H1 (cell line): ENCODE data around the gene TUBE1. TPM values are rescaled to one million over a fixed set of nuclear protein-coding genes. Genes with fewer than 3 reads are reported as not detected.

Source experiments
- CTCF ChIA-PET: fragments of 300-600 bp; sonication (Branson Sonifier 250); formaldehyde crosslinking; loops from one replicate; lab custom pipeline; 2021; ENCODE audit not compliant: partially characterized antibody; lab: Charles Lee
- POLR2A ChIA-PET: fragments of 300-600 bp; sonication (Branson Sonifier 250); formaldehyde crosslinking; loops from one replicate; lab custom pipeline; 2021; ENCODE audit warnings: inconsistent platforms; ENCODE audit not compliant: partially characterized antibody; lab: Charles Lee
- DNase-seq, 2 experiments: peaks; one replicate each; pipeline versions ENCODE4 v3.0.0 to v3.0.0-alpha.2; 2010 to 2022; ENCODE audit warnings: low spot score in 2 of 2, low read depth in 1 of 2, mixed read lengths in 1 of 2
- FAIRE-seq: peaks from 2 replicates; lab custom pipeline; 2011; peaks lifted over from hg19 to GRCh38; lab: Jason Lieb, UNC
- H2AFZ ChIP-seq: 2 replicates; pipeline ENCODE4 v1.8.1; 2012; ENCODE audit warnings: low read length, inconsistent platforms
- H2AK5ac ChIP-seq: 2 replicates; pipeline ENCODE4 v1.6.1; 2013; ENCODE audit warnings: low read depth, low read length
- H2BK120ac ChIP-seq: replicated peaks from 2 replicates; pipeline ENCODE3; 2013; ENCODE audit warnings: low read depth, low read length, inconsistent platforms
- H2BK12ac ChIP-seq: 2 replicates; pipeline ENCODE4 v1.6.1; 2013; ENCODE audit warnings: low read depth, low read length
- H2BK15ac ChIP-seq: 2 replicates; pipeline ENCODE4 v1.6.1; 2013; ENCODE audit warnings: low read length
- H2BK20ac ChIP-seq: 2 replicates; pipeline ENCODE4 v1.6.1; 2013; ENCODE audit warnings: low read length
- H2BK5ac ChIP-seq: 2 replicates; pipeline ENCODE4 v1.6.1; 2013; ENCODE audit warnings: low read depth, low read length
- H3K14ac ChIP-seq: 2 replicates; pipeline ENCODE4 v1.6.1; 2013; ENCODE audit warnings: inconsistent platforms; ENCODE audit not compliant: insufficient read length
- H3K18ac ChIP-seq: 2 replicates; pipeline ENCODE4 v1.6.1; 2013; ENCODE audit warnings: low read length; ENCODE audit errors: extremely low read depth
- H3K23ac ChIP-seq: 2 replicates; pipeline ENCODE4 v1.6.1; 2013; ENCODE audit warnings: inconsistent platforms; ENCODE audit not compliant: insufficient read length
- H3K23me2 ChIP-seq: 2 replicates; pipeline ENCODE4 v1.6.1; 2013; ENCODE audit warnings: low read depth, low read length
- H3K27ac ChIP-seq: 2 replicates; pipeline ENCODE4 v1.6.1; 2011; ENCODE audit warnings: low read depth, low read length, inconsistent platforms
- H3K27me3 ChIP-seq, 4 experiments: replicated peaks in 1 of 4; 1 replicate in 1 of 4; 2 replicates in 3 of 4; pipeline versions ENCODE4 v1.6.1 to v1.8.1; 2011 to 2013; ENCODE audit warnings: low read length in 3 of 4, mild to moderate bottlenecking in 3 of 4, inconsistent platforms in 2 of 4, mixed read lengths in 2 of 4, moderate library complexity in 1 of 4; ENCODE audit not compliant: control insufficient read depth in 3 of 4, insufficient read depth in 3 of 4; ENCODE audit errors: extremely low read depth in 1 of 4
- H3K36me3 ChIP-seq, 4 experiments: 2 replicates each; pipeline versions ENCODE4 v1.6.1 to v1.8.1; 2011 to 2013; ENCODE audit warnings: mild to moderate bottlenecking in 4 of 4, low read length in 3 of 4, moderate library complexity in 2 of 4, control low read depth in 1 of 4, inconsistent platforms in 1 of 4; ENCODE audit not compliant: insufficient read depth in 4 of 4, control insufficient read depth in 2 of 4
- H3K4ac ChIP-seq: replicated peaks from 2 replicates; pipeline ENCODE3; 2013; ENCODE audit warnings: low read length, low read depth, mixed read lengths, inconsistent platforms; ENCODE audit not compliant: insufficient read length
- H3K4me1 ChIP-seq, 4 experiments: replicated peaks in 1 of 4; 1 replicate in 1 of 4; 2 replicates in 3 of 4; pipeline versions ENCODE4 v1.6.1 to v1.8.1; 2011 to 2013; ENCODE audit warnings: low read length in 3 of 4, inconsistent platforms in 2 of 4, mixed read lengths in 1 of 4; ENCODE audit not compliant: insufficient read depth in 4 of 4, control insufficient read depth in 3 of 4
- H3K4me2 ChIP-seq, 2 experiments: 2 replicates each; pipeline versions ENCODE4 v1.6.1 to v1.8.1; 2011 to 2013; ENCODE audit warnings: low read depth in 2 of 2, low read length in 2 of 2, control low read depth in 1 of 2, inconsistent platforms in 1 of 2, mild to moderate bottlenecking in 1 of 2; ENCODE audit not compliant: insufficient read depth in 1 of 2
- H3K4me3 ChIP-seq, 4 experiments: fragments of 200-600, 300-600 bp in 1 of 4; sonication (generic), shearing (Covaris generic), sonication (Bioruptor Twin) in 1 of 4; 2 replicates each; pipeline versions ENCODE4 v1.5.1 to v1.8.1; 2011 to 2016; ENCODE audit warnings: low read length in 4 of 4, low read depth in 3 of 4, control low read depth in 2 of 4, inconsistent platforms in 2 of 4, mild to moderate bottlenecking in 2 of 4, mixed read lengths in 1 of 4, moderate library complexity in 1 of 4; ENCODE audit not compliant: insufficient read depth in 2 of 4; ENCODE audit errors: extremely low read depth in 1 of 4
- H3K56ac ChIP-seq: replicated peaks from 2 replicates; pipeline ENCODE3; 2013; ENCODE audit warnings: low read depth, mild to moderate bottlenecking, mixed read lengths, low read length, inconsistent platforms; ENCODE audit not compliant: insufficient read length
- H3K79me1 ChIP-seq: 2 replicates; pipeline ENCODE4 v1.6.1; 2013; ENCODE audit warnings: low read depth, low read length, control low read depth
- H3K79me2 ChIP-seq, 2 experiments: 2 replicates each; pipeline versions ENCODE4 v1.6.1 to v1.8.1; 2012 to 2013; ENCODE audit warnings: low read length in 2 of 2, mild to moderate bottlenecking in 2 of 2, inconsistent platforms in 1 of 2; ENCODE audit not compliant: insufficient read depth in 2 of 2, control insufficient read depth in 1 of 2
- H3K9ac ChIP-seq, 4 experiments: replicated peaks in 1 of 4; 1 replicate in 1 of 4; 2 replicates in 3 of 4; pipeline versions ENCODE4 v1.6.1 to v1.8.1; 2011 to 2013; ENCODE audit warnings: low read depth in 3 of 4, low read length in 3 of 4, control low read depth in 2 of 4, mild to moderate bottlenecking in 2 of 4, moderate library complexity in 2 of 4, inconsistent platforms in 1 of 4; ENCODE audit errors: extremely low read depth in 1 of 4
- H3K9me3 ChIP-seq, 2 experiments: 2 replicates each; pipeline versions ENCODE4 v1.6.1 to v1.8.1; 2012 to 2013; ENCODE audit warnings: mild to moderate bottlenecking in 2 of 2, moderate library complexity in 2 of 2, control low read depth in 1 of 2, inconsistent platforms in 1 of 2, low read depth in 1 of 2, low read length in 1 of 2, mixed read lengths in 1 of 2; ENCODE audit not compliant: insufficient read depth in 2 of 2
- H4K20me1 ChIP-seq, 2 experiments: replicated peaks in 1 of 2; 2 replicates each; pipeline versions ENCODE3 to v1.8.1; 2011 to 2013; ENCODE audit warnings: inconsistent platforms in 2 of 2, low read length in 2 of 2, mild to moderate bottlenecking in 1 of 2; ENCODE audit not compliant: insufficient read depth in 2 of 2, control insufficient read depth in 1 of 2
- H4K5ac ChIP-seq: 2 replicates; pipeline ENCODE4 v1.6.1; 2013; ENCODE audit warnings: low read length, low read depth, mixed read lengths, inconsistent platforms; ENCODE audit not compliant: insufficient read length
- H4K8ac ChIP-seq: 2 replicates; pipeline ENCODE4 v1.8.0; 2013; ENCODE audit warnings: mild to moderate bottlenecking, moderate library complexity, low read length, inconsistent platforms; ENCODE audit not compliant: insufficient read depth; ENCODE audit errors: extremely low read depth
- H4K91ac ChIP-seq: replicated peaks from 2 replicates; pipeline ENCODE3; 2013; ENCODE audit warnings: low read length, mixed read lengths, inconsistent platforms; ENCODE audit not compliant: insufficient read length
- WGBS, 2 experiments: shearing (Covaris generic) in 1 of 2; methylation state at CpG; one replicate each; pipeline versions ENCODE4 v1.1.6 to v1.1.7; 2013 to 2015; ENCODE audit warnings: low lambda C conversion rate in 2 of 2, mixed read lengths in 2 of 2, inconsistent platforms in 1 of 2, low coverage in 1 of 2, missing lambda C conversion rate in 1 of 2; ENCODE audit not compliant: insufficient replicate concordance in 2 of 2, insufficient coverage in 1 of 2, insufficient read length in 1 of 2; ENCODE audit errors: extremely low coverage in 1 of 2, missing lambda C conversion rate in 1 of 2; 5-methylcytosine and 5-hydroxymethylcytosine counted together
- polyA plus RNA-seq, 7 experiments: library from polyadenylated mRNA; depleted of rRNA in 3 of 7; stranded (reverse) in 5 of 7; unstranded in 2 of 7; fragments of >200 nt in 5 of 7; fragments of 200-250 nt in 2 of 7; gene quantifications; 1 replicate in 5 of 7; 2 replicates in 1 of 7; 4 replicates in 1 of 7; pipeline versions ENCODE4 v1.2.1 to v1.2.3, GENCODE V29; 2011 to 2013; ENCODE audit warnings: missing spikeins in 2 of 7, mixed read lengths in 2 of 7
- total RNA-seq: library from RNA; stranded (reverse); fragmentation: NEBNext Ultra II Directional; extraction: Animal tissue kit (Norgen Biotek cat#: 25700); gene quantifications from 2 replicates; pipeline ENCODE4 v1.2.1, GENCODE V29; 2021

Gene TUBE1
- total and polyA plus RNA-seq, 2 of the 8 experiments (the other 6 are each of a cell fraction or from before 2014, with no cell fraction given): 8.0 to 15.9 TPM

DNA sequence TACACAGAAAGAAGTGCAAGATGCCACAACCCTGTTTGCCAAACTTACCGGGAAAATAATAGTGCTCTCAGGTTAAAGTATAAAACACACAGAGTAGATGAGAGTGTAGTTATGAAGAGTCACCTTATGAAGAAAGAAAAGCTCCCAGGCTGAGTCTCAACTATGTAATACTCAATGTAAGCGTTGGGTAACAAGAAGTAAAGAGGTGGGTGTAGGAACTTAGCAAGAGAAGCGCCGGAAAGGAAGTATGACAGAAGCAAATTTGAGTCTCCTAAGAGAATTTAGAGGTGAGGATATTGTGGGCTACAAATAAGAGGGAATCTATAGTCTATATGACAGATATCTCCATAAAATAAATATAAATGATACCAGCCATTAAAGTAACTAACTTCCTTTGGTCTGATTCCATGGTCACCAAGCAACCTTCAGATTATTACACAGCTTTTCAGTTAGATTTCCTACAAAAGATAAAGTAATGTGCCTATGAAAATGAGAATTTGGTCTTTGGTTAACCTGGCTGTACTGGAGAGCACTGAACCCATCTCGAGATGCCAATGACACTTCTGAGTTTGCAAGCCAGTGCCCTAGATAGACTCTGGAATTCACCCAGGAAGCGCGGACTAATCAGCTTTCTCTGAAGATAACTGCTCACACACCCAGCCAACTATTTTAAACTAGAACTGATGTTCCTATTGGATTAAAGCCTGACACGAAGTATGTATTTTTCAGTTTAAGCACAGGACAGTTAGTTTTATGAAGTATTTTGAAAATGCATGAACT, 1.8 kb downstream of the TUBE1 start:
- H3K4me2 ChIP-seq: no peak overlapping the region
- H2AK5ac ChIP-seq: no peak overlapping the region
- no peak overlapping the region for H2BK15ac ChIP-seq
- no peaks in the 10 kb centered on the region for H4K20me1 ChIP-seq
- H3K4ac ChIP-seq: no peak overlapping the region
- no peak overlapping the region for H3K18ac ChIP-seq
- no peak overlapping the region for H2BK120ac ChIP-seq
- no peaks in the 10 kb centered on the region for H3K79me1 ChIP-seq
- no peak overlapping the region for H2BK12ac ChIP-seq
- CTCF ChIA-PET: interaction anchor here (1.0 to 3.6 kb wide), 6 partner anchors 12 to 78 kb away, joined by 3 to 21 read pairs (median 3); no protein-coding TSS in a partner anchor
- no peak overlapping the region for H4K91ac ChIP-seq
- H3K4me1 ChIP-seq: no peaks in the 10 kb centered on the region
- no peak overlapping the region for H3K4me3 ChIP-seq
- no peak overlapping the region for H3K56ac ChIP-seq
- H3K9ac ChIP-seq: no peak overlapping the region
- no peak overlapping the region for H2BK5ac ChIP-seq
- WGBS, 2 experiments: 90% methylated on average over 8 of the region's 8 CpGs; no CpG with 5 or more reads in 1 of the 2 experiments
- peaks cover 0 to 11% (median 0%) of the 10 kb centered on the region in 4 experiments; a peak in 3 of 8 replicates for H3K36me3 ChIP-seq
- no peak overlapping the region for H2AFZ ChIP-seq
- DNase-seq (no peak), FAIRE-seq (no peak)
- H3K27me3 ChIP-seq: no peaks in the 10 kb centered on the region
- POLR2A ChIA-PET: interaction anchor here (1.0 kb wide), 2 partner anchors 10 to 16 kb away, joined by 3 read pairs; no protein-coding TSS in a partner anchor
- H4K8ac ChIP-seq: no peak overlapping the region
- no peaks in the 10 kb centered on the region for H3K79me2 ChIP-seq
- H3K23ac ChIP-seq: no peak overlapping the region
- no peak overlapping the region for H3K14ac ChIP-seq
- peaks cover 6% of the 10 kb centered on the region; the same call in 1 of the 2 replicates for H3K23me2 ChIP-seq
- H4K5ac ChIP-seq: no peak overlapping the region
- no peaks in the 10 kb centered on the region for H3K9me3 ChIP-seq
- no peak overlapping the region for H2BK20ac ChIP-seq
- no peak overlapping the region for H3K27ac ChIP-seq
